ENCODE results near the gene OR51B5.
"Not testable (repeated sequence)": the region's sequence is repeated elsewhere in the genome, so short reads cannot be mapped to it uniquely, and the experiment has no call there.

OR51B5 gene

GRCh38 chr11:5343474-5344335, at the start of gene OR51B5:
TSS of gene OR51B5 (minus strand) at chr11:5343524. CDS start at chr11:5343524, 0 bp downstream.
- DNase-seq (ENCODE audit: low read depth in 2 of 2), result no peak

- no peak for DNase-seq (ENCODE audit: low read depth in 2 of 2)
Observed at GRCh38 chr11:5390210-5390609, 46.9 kb upstream of the OR51B5 start.

- no peak for DNase-seq (ENCODE audit: low read depth in 2 of 2)
Observed at GRCh38 chr11:5384335-5384734, 41.0 kb upstream of the OR51B5 start.

- DNase-seq (ENCODE audit: low read depth in 2 of 2), result no peak
Observed at GRCh38 chr11:5383576-5383975, 40.3 kb upstream of the OR51B5 start, which contains the start of gene OR51M1. TSS of gene OR51M1 (plus strand) at chr11:5383812. CDS start at chr11:5389399, 5,587 bp downstream.

- DNase-seq (ENCODE audit: low read depth in 2 of 2), result peak; percentile 15 to 21
Observed at GRCh38 chr11:5380740-5381342, 37.5 kb upstream of the OR51B5 start.

- DNase-seq (ENCODE audit: low read depth in 2 of 2), result no peak
Observed at GRCh38 chr11:5369789-5370188, 26.5 kb upstream of the OR51B5 start.

- DNase-seq (ENCODE audit: low read depth in 2 of 2), result no peak
Observed at GRCh38 chr11:5368502-5369043, 25.2 kb upstream of the OR51B5 start.

- DNase-seq (ENCODE audit: low read depth in 2 of 2), result no peak
Observed at GRCh38 chr11:5367448-5368074, 24.2 kb upstream of the OR51B5 start.

- no peak for DNase-seq (ENCODE audit: low read depth in 2 of 2)
Observed at GRCh38 chr11:5366856-5367255, 23.5 kb upstream of the OR51B5 start.

GRCh38 chr11:5366365-5366764, 23.0 kb upstream of the OR51B5 start:
- not testable (repeated sequence) for DNase-seq (ENCODE audit: low read depth in 2 of 2)

- DNase-seq (ENCODE audit: low read depth in 2 of 2), result no peak
Observed at GRCh38 chr11:5364214-5364613, 20.9 kb upstream of the OR51B5 start.

GRCh38 chr11:5363679-5364078, 20.4 kb upstream of the OR51B5 start:
- no peak for DNase-seq (ENCODE audit: low read depth in 2 of 2)

GRCh38 chr11:5362017-5362625, 18.8 kb upstream of the OR51B5 start:
- no peak for DNase-seq (ENCODE audit: low read depth in 2 of 2)

GRCh38 chr11:5356031-5356430, 12.7 kb upstream of the OR51B5 start:
- not testable (repeated sequence) for DNase-seq (ENCODE audit: low read depth in 2 of 2)

- DNase-seq (ENCODE audit: low read depth in 2 of 2), result no peak
Observed at GRCh38 chr11:5351208-5351607, 7.9 kb upstream of the OR51B5 start, which contains the start of gene OR51B6. TSS of gene OR51B6 (plus strand) at chr11:5351508. CDS start at chr11:5351508, 0 bp downstream.

GRCh38 chr11:5349550-5349949, 6.2 kb upstream of the OR51B5 start:
- DNase-seq (ENCODE audit: low read depth in 2 of 2), result no peak

GRCh38 chr11:5348551-5349194, 5.3 kb upstream of the OR51B5 start:
- no peak for DNase-seq (ENCODE audit: low read depth in 2 of 2)

- DNase-seq (ENCODE audit: low read depth in 2 of 2), result no peak
Observed at GRCh38 chr11:5345831-5346230, 2.5 kb upstream of the OR51B5 start.

- no peak for DNase-seq (ENCODE audit: low read depth in 2 of 2)
Observed at GRCh38 chr11:5339771-5340322, 3.5 kb downstream of the OR51B5 start.

GRCh38 chr11:5337253-5337652, 6.1 kb downstream of the OR51B5 start:
- DNase-seq (ENCODE audit: low read depth in 2 of 2), result not testable (repeated sequence)

- no peak for DNase-seq (ENCODE audit: low read depth in 2 of 2)
Observed at GRCh38 chr11:5336331-5336730, 7.0 kb downstream of the OR51B5 start.
